Fibroblast of pulmonary artery (primary cell): ENCODE data around the gene WBP11.

Source experiments
- DNase-seq: peaks from one replicate; pipeline ENCODE4 v3.0.0-alpha.2; 2010; ENCODE audit warnings: low read depth
- H3K4me3 ChIP-seq: replicated peaks from 2 replicates; pipeline ENCODE4 v1.5.1; 2011; ENCODE audit warnings: low read depth, mild to moderate bottlenecking, control low read depth, low read length, moderate library complexity
- CTCF ChIP-seq: IDR thresholded peaks from 2 replicates; pipeline ENCODE4 v1.5.1; 2011; ENCODE audit warnings: mild to moderate bottlenecking, control low read depth, low read length, inconsistent platforms; ENCODE audit errors: missing control alignments

Gene WBP11

GRCh38 chr12:14803011-14803829 lies at the start of gene WBP11, which contains the start of gene C12orf60:
WBP11 (minus strand) TSS chr12:14803478; CDS start chr12:14801383, 2,095 bp downstream.
C12orf60 (plus strand) TSS chr12:14803670; CDS start chr12:14822936, 19,266 bp downstream.
- peak; percentile 99 for DNase-seq
- peak within 1 kb of the TSS; percentile 93 for H3K4me3 ChIP-seq
- no peak for TF ChIP-seq CTCF

- TF ChIP-seq CTCF = no peak
- DNase-seq = no peak
- H3K4me3 ChIP-seq = no peak overlapping the region
Observed at GRCh38 chr12:14852880-14853279, 49.6 kb upstream of the WBP11 start.

- H3K4me3 ChIP-seq = no peak overlapping the region
- no peak for DNase-seq
- no peak for TF ChIP-seq CTCF
Observed at GRCh38 chr12:14850929-14851663, 47.8 kb upstream of the WBP11 start.

GRCh38 chr12:14849661-14850060 lies 46.4 kb upstream of the WBP11 start:
- no peak for TF ChIP-seq CTCF
- H3K4me3 ChIP-seq = no peak overlapping the region
- peak; percentile 61 for DNase-seq

GRCh38 chr12:14846876-14847580 lies 43.8 kb upstream of the WBP11 start:
- H3K4me3 ChIP-seq = no peak overlapping the region
- no peak for DNase-seq
- TF ChIP-seq CTCF = no peak

GRCh38 chr12:14846042-14846587 lies 42.8 kb upstream of the WBP11 start:
- peak; percentile 70 for DNase-seq
- H3K4me3 ChIP-seq = no peak overlapping the region
- TF ChIP-seq CTCF = peak; percentile 12
